Ascending aorta (tissue), 2 donors: ENCODE data around the gene TMEM44. TPM values are rescaled to one million over a fixed set of nuclear protein-coding genes. Genes with fewer than 3 reads are reported as not detected.

Experiments used
- DNase-seq, 2 donors: peaks; one replicate each; pipeline ENCODE4 v3.0.0-alpha.2; 2019; ENCODE audit warnings: low spot score in 2 of 2
- H3K27ac ChIP-seq, 2 donors: fragments of 200-600 bp; sonication (generic); one replicate each; pipeline ENCODE4 v1.5.1; 2016 to 2017; ENCODE audit warnings: mild to moderate bottlenecking in 1 of 2
- H3K27me3 ChIP-seq: fragments of 200-600 bp; sonication (generic); one replicate; pipeline ENCODE4 v1.5.1; 2017
- H3K36me3 ChIP-seq, 2 donors: fragments of 200-600 bp; sonication (generic); one replicate each; pipeline ENCODE4 v1.5.1; 2016
- H3K4me1 ChIP-seq, 2 donors: fragments of 200-600 bp; sonication (generic); one replicate each; pipeline ENCODE4 v1.5.1; 2016 to 2017; ENCODE audit warnings: mild to moderate bottlenecking in 1 of 2
- H3K4me3 ChIP-seq, 2 donors: fragments of 200-600 bp; sonication (generic); one replicate each; pipeline ENCODE4 v1.5.1; 2016 to 2017; ENCODE audit warnings: mild to moderate bottlenecking in 1 of 2
- H3K9me3 ChIP-seq, 2 donors: fragments of 200-600 bp; sonication (generic); one replicate each; pipeline ENCODE4 v1.5.1; 2016
- intact Hi-C: fragments of 100-400 bp; cut with DNase I; formaldehyde crosslinking; loops from one replicate; pipeline ENCODE4 v1.15.1; 2023
- total RNA-seq: library from RNA; depleted of rRNA; stranded (reverse); fragments of >200 nt; gene quantifications from one replicate; pipeline ENCODE4 v1.1.0, GENCODE V29; 2016
- TF ChIP-seq, protein P1 (sequence below), 3 experiments: fragments of 200-600 bp in 2 of 3; fragments of 450-650 bp in 1 of 3; sonication (generic) in 2 of 3; IDR thresholded peaks; one replicate each; pipeline ENCODE4 v1.5.1; 2016 to 2019; ENCODE audit warnings: antibody characterized with exemption in 3 of 3, mild to moderate bottlenecking in 1 of 3, moderate library complexity in 1 of 3

TMEM44 gene
- total RNA-seq, 1 donor from 2014 or later, result 2.6 TPM

DNA sequence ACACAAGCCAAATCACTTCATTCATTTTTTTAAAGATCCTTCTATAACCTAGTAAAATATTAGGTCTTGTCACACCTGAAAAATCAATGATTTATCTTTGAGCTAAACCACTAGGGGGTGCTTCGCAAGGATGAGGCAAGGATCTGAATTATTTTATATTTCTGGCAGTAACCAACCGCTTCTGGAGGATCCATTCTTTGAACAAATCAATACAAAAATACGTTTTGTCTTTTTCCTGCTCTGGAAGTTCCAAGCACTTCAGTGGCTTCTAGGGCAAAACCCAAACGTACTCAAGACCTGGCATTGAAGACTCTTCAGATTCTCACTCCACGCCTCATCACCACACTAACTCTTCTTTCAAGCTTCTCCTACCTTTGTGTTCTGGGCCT is 38.3 kb upstream of the TMEM44 start:
- intact Hi-C loops, result loop anchor here (5.0 kb wide), 2 partner anchors 601 to 871 kb away; partner anchors contain the start of genes PPP1R2 and XXYLT1
- DNase-seq, result no peak
- peaks cover 0 to 10% of the 10 kb centered on the region in 2 donors for H3K4me1 ChIP-seq
- no peaks in the 10 kb centered on the region for H3K9me3 ChIP-seq
- peaks cover 2 to 22% of the 10 kb centered on the region in 2 donors for H3K36me3 ChIP-seq
- peak overlapping the region; percentile 83 to 89 for H3K27ac ChIP-seq
- TF ChIP-seq, protein P1, sequence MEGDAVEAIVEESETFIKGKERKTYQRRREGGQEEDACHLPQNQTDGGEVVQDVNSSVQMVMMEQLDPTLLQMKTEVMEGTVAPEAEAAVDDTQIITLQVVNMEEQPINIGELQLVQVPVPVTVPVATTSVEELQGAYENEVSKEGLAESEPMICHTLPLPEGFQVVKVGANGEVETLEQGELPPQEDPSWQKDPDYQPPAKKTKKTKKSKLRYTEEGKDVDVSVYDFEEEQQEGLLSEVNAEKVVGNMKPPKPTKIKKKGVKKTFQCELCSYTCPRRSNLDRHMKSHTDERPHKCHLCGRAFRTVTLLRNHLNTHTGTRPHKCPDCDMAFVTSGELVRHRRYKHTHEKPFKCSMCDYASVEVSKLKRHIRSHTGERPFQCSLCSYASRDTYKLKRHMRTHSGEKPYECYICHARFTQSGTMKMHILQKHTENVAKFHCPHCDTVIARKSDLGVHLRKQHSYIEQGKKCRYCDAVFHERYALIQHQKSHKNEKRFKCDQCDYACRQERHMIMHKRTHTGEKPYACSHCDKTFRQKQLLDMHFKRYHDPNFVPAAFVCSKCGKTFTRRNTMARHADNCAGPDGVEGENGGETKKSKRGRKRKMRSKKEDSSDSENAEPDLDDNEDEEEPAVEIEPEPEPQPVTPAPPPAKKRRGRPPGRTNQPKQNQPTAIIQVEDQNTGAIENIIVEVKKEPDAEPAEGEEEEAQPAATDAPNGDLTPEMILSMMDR (IDR thresholded peaks at IDR 0.05), result peak in 2 of 3 experiments; percentile 20 to 46
- H3K4me3 ChIP-seq, result peak overlapping the region; percentile 80 to 96
- H3K27me3 ChIP-seq, result no peaks in the 10 kb centered on the region

DNA sequence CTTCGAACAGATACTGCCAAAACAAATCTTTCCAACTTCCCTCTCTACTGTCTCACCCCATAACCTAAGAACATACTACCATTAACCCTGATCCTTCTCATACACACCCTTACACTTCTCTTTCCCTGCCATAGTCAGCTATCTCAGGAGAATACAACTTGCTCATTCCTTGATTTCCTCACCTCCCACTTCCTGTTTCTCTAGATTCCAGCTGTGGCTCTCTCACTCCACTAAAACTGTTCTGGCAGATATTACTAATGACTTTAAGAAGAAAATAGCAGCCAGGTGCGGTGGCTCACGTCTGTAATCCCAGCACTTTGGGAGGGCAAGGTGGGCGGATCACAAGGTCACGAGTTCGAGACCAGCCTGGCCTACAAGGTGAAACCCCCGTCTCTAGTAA is 34.1 kb upstream of the TMEM44 start:
- H3K4me3 ChIP-seq, result no peak overlapping the region
- no peak for DNase-seq
- H3K27me3 ChIP-seq, result no peaks in the 10 kb centered on the region
- TF ChIP-seq, protein P1 (IDR thresholded peaks at IDR 0.05), result no peak
- intact Hi-C loops, result no loop called here
- H3K36me3 ChIP-seq, result peaks cover 35 to 58% of the 10 kb centered on the region in 2 donors
- peaks cover 0 to 10% of the 10 kb centered on the region in 2 donors for H3K4me1 ChIP-seq
- H3K27ac ChIP-seq, result no peak overlapping the region
- no peaks in the 10 kb centered on the region for H3K9me3 ChIP-seq

DNA sequence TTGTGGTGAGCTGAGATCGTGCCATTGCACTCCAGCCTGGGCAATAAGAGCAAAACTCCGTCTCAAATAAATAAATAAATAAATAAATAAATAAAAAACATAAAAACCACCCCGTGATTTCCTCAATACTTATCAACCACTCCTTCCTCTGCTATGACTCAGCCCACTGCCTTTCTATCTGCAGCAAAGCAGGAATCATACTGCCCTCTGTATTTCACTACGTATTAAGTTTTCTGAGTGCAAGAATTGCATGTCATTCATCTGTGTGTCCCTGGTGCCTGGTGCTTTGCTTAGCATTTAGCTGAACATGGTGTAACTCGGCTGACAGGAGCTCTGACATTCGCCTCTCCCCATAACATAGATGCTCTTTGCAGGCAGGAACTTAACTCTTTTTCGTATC is 31.6 kb upstream of the TMEM44 start:
- intact Hi-C loops, result no loop called here
- Histone ChIP-seq H3K27ac (no peak overlapping the region), H3K4me1 (no peaks in the 10 kb centered on the region), H3K9me3 (no peaks in the 10 kb centered on the region), H3K36me3 (peaks cover 37 to 69% of the 10 kb centered on the region in 2 donors), H3K27me3 (no peaks in the 10 kb centered on the region), H3K4me3 (no peak overlapping the region)
- no peak for DNase-seq
- TF ChIP-seq, protein P1 (IDR thresholded peaks at IDR 0.05), result no peak

DNA sequence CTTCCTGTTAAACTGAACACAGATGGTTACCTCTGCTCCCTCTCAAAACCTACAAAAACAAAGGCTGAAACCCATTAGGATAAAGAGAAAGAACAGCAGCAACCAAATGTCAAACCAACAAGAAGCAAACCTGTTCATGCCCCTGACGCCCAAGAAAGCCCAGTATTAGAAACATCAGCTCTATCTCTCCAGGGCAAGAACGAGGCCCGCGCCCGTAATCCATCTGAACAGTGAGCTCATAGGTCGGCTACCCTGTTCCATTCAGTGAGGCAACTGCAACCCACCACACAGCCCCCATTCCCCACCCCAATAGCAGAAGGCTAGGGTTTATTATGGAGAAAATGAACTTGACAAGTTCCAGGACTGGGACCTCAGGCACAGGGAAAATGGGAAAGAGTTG is 28.7 kb upstream of the TMEM44 start:
- H3K27ac ChIP-seq, result no peak overlapping the region
- TF ChIP-seq, protein P1 (IDR thresholded peaks at IDR 0.05), result no peak
- H3K27me3 ChIP-seq, result no peaks in the 10 kb centered on the region
- no peaks in the 10 kb centered on the region for H3K4me1 ChIP-seq
- no peaks in the 10 kb centered on the region for H3K9me3 ChIP-seq
- H3K4me3 ChIP-seq, result no peak overlapping the region
- DNase-seq, result no peak
- intact Hi-C loops, result no loop called here
- peaks cover 47 to 78% of the 10 kb centered on the region in 2 donors for H3K36me3 ChIP-seq

DNA sequence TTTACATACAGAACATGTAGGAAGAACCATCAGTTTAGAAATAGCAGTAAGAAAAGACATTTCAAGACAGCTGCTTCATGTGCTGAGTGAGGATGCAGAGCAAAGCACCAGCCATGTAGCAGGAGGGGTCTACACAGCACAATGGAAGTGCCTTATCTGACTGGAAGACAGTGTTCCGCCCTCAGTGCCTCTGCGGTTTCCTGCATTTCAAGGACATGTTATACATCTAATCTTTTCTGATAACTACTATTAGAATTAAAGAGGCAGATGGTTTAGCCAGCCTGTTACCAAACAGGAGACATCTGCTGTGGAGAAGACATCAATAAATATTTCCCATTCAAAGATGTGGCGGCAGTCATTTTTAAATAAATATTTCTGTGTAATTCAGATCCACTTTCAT is 28.2 kb upstream of the TMEM44 start:
- no peak for DNase-seq

More for the DNA sequence above, 28.2 kb upstream of the TMEM44 start:
- H3K36me3 ChIP-seq, result peaks cover 46 to 73% of the 10 kb centered on the region in 2 donors
- H3K27ac ChIP-seq, result no peak overlapping the region
- H3K4me1 ChIP-seq, result no peaks in the 10 kb centered on the region
- no peak overlapping the region for H3K4me3 ChIP-seq
- H3K27me3 ChIP-seq, result no peaks in the 10 kb centered on the region
- H3K9me3 ChIP-seq, result no peaks in the 10 kb centered on the region
- TF ChIP-seq, protein P1 (IDR thresholded peaks at IDR 0.05), result no peak
- intact Hi-C loops, result no loop called here
